WTC11 (cell line): ENCODE measurements around the gene NDUFB10. TPM values are rescaled to one million over a fixed set of nuclear protein-coding genes. Genes with fewer than 3 reads are reported as not detected.

Source experiments
- total RNA-seq: library from RNA; stranded (reverse); gene quantifications from 3 replicates; pipeline ENCODE4 v1.2.3, GENCODE V29; 2021

The NDUFB10 gene
- total RNA-seq, 1 experiment from 2014 or later = 228 TPM

Other genes with a start within 250 kb of the NDUFB10 start
- gene NME3, start 188.0 kb upstream of the NDUFB10 start, total RNA-seq = 86.8 to 106 TPM (median 103 TPM) in 3 replicates
- 23.2 to 30.8 TPM (median 25.7 TPM) in 3 replicates for gene EME2, start 186.7 kb upstream of the NDUFB10 start, total RNA-seq
- gene MRPS34, start 186.4 kb upstream of the NDUFB10 start, total RNA-seq = 258 to 262 TPM (median 261 TPM) in 3 replicates
- gene SPSB3, start 177.0 kb upstream of the NDUFB10 start, total RNA-seq = 27.2 to 32.8 TPM (median 28.4 TPM) in 3 replicates
- 76.4 to 89.2 TPM (median 77.6 TPM) in 3 replicates for gene NUBP2, start 176.6 kb upstream of the NDUFB10 start, total RNA-seq
- not detected in 3 replicates for gene IGFALS, start 165.8 kb upstream of the NDUFB10 start, total RNA-seq
- 36.0 to 43.1 TPM (median 38.2 TPM) in 3 replicates for gene HAGH, start 132.7 kb upstream of the NDUFB10 start, total RNA-seq
- gene FAHD1, start 132.3 kb upstream of the NDUFB10 start, total RNA-seq = 14.3 to 19.5 TPM (median 19.4 TPM) in 3 replicates
- 1.4 to 3.9 TPM (median 3.3 TPM) in 3 replicates for gene MEIOB, start 87.4 kb upstream of the NDUFB10 start, total RNA-seq
- gene HS3ST6, start 41.1 kb upstream of the NDUFB10 start, total RNA-seq = 0.41 to 1.0 TPM (median 0.50 TPM) in 3 replicates
- 26.4 to 29.8 TPM (median 28.3 TPM) in 3 replicates for gene MSRB1, start 16.3 kb upstream of the NDUFB10 start, total RNA-seq
- 0.77 to 1.1 TPM (median 0.96 TPM) in 3 replicates for gene RPL3L, start 4.8 kb upstream of the NDUFB10 start, total RNA-seq
- gene RPS2, start 5.3 kb downstream of the NDUFB10 start, total RNA-seq = 4,395 to 4,767 TPM (median 4,632 TPM) in 3 replicates
- 0.31 TPM in 1 of 3 replicates, not detected in the others for gene RNF151, start 7.3 kb downstream of the NDUFB10 start, total RNA-seq
- gene TBL3, start 12.5 kb downstream of the NDUFB10 start, total RNA-seq = 67.6 to 73.4 TPM (median 71.3 TPM) in 3 replicates
- gene NOXO1, start 21.9 kb downstream of the NDUFB10 start, total RNA-seq = 5.7 to 7.7 TPM (median 6.9 TPM) in 3 replicates
- gene GFER, start 24.7 kb downstream of the NDUFB10 start, total RNA-seq = 56.0 to 58.5 TPM (median 57.0 TPM) in 3 replicates
- gene SYNGR3, start 30.4 kb downstream of the NDUFB10 start, total RNA-seq = 41.5 to 53.5 TPM (median 51.2 TPM) in 3 replicates
- gene ZNF598, start 50.3 kb downstream of the NDUFB10 start, total RNA-seq = 53.9 to 66.4 TPM (median 55.5 TPM) in 3 replicates
- 15.2 to 28.6 TPM (median 22.0 TPM) in 3 replicates for gene NPW, start 60.2 kb downstream of the NDUFB10 start, total RNA-seq
- gene NHERF2, start 67.4 kb downstream of the NDUFB10 start, total RNA-seq = 23.3 to 31.1 TPM (median 28.0 TPM) in 3 replicates
- gene NTHL1, start 88.3 kb downstream of the NDUFB10 start, total RNA-seq = 90.5 to 93.4 TPM (median 93.3 TPM) in 3 replicates
- gene TSC2, start 88.4 kb downstream of the NDUFB10 start, total RNA-seq = 103 to 134 TPM (median 117 TPM) in 3 replicates
- 96.8 to 102 TPM (median 98.9 TPM) in 3 replicates for gene PKD1, start 176.4 kb downstream of the NDUFB10 start, total RNA-seq
- 6.2 to 7.3 TPM (median 6.9 TPM) in 3 replicates for gene RAB26, start 189.1 kb downstream of the NDUFB10 start, total RNA-seq
- 148 to 159 TPM (median 152 TPM) in 3 replicates for gene TRAF7, start 196.2 kb downstream of the NDUFB10 start, total RNA-seq
- gene CASKIN1, start 237.1 kb downstream of the NDUFB10 start, total RNA-seq = 9.4 to 15.7 TPM (median 11.3 TPM) in 3 replicates
- gene MLST8, start 245.9 kb downstream of the NDUFB10 start, total RNA-seq = 71.6 to 76.1 TPM (median 75.9 TPM) in 3 replicates